Thoracic aorta (tissue), 2 donors: ENCODE data around the gene SSBP4. TPM values are rescaled to one million over a fixed set of nuclear protein-coding genes. Genes with fewer than 3 reads are reported as not detected.
A peak's percentile ranks its signal among the peaks of the same experiment; 100 is the strongest.

Experiments used
- ATAC-seq: fragments of 150-250 bp; one replicate; pipeline ENCODE4 v1.8.0; 2017; ENCODE audit warnings: low read depth; ENCODE audit not compliant: insufficient number of reproducible peaks, low FRiP score
- DNase-seq: peaks from one replicate; pipeline ENCODE4 v3.0.0-alpha.2; 2020; ENCODE audit warnings: low spot score
- H3K27ac ChIP-seq, 2 donors: fragments of 200-600 bp; sonication (generic); 1 replicate in 1 of 2; 2 replicates in 1 of 2; pipeline ENCODE4 v1.5.1; 2016; ENCODE audit warnings: mild to moderate bottlenecking in 2 of 2, moderate library complexity in 2 of 2
- H3K27me3 ChIP-seq: fragments of 200-600 bp; sonication (generic); replicated peaks from 2 replicates; pipeline ENCODE4 v1.6.0; 2016; ENCODE audit warnings: mild to moderate bottlenecking; ENCODE audit not compliant: insufficient read depth
- H3K36me3 ChIP-seq: fragments of 200-600 bp; sonication (generic); one replicate; pipeline ENCODE4 v1.5.1; 2016
- H3K4me1 ChIP-seq, 2 donors: fragments of 200-600 bp; sonication (generic); 1 replicate in 1 of 2; 2 replicates in 1 of 2; pipeline versions ENCODE4 v1.5.1 to v1.6.0; 2016; ENCODE audit warnings: low read depth in 2 of 2, mild to moderate bottlenecking in 1 of 2; ENCODE audit not compliant: control insufficient read depth in 1 of 2
- H3K4me3 ChIP-seq: fragments of 200-600 bp; sonication (generic); 2 replicates; pipeline ENCODE4 v1.5.1; 2016; ENCODE audit warnings: mild to moderate bottlenecking
- H3K9me3 ChIP-seq: fragments of 200-600 bp; sonication (generic); 2 replicates; pipeline ENCODE4 v1.5.1; 2016
- CTCF ChIP-seq: fragments of 200-600 bp; sonication (generic); IDR thresholded peaks from one replicate; pipeline ENCODE4 v1.5.1; 2019; ENCODE audit warnings: antibody characterized with exemption
- total RNA-seq, 2 donors: library from RNA; depleted of rRNA; stranded (reverse); fragments of >200 nt; gene quantifications; one replicate each; pipeline versions ENCODE4 v1.1.0 to v1.2.3, GENCODE V29; 2016

SSBP4 gene
- total RNA-seq, 2 donors from 2014 or later: 87.7 to 94.9 TPM

GRCh38 chr19:18435842-18436670 is 16.9 kb downstream of the SSBP4 start:
- H3K27me3 ChIP-seq: no peaks in the 10 kb centered on the region
- no peak for ATAC-seq
- H3K27ac ChIP-seq: no peak overlapping the region
- peak overlapping the region; percentile 81 for H3K4me3 ChIP-seq
- DNase-seq: no peak
- H3K36me3 ChIP-seq: no peaks in the 10 kb centered on the region
- H3K9me3 ChIP-seq: no peaks in the 10 kb centered on the region
- no peak for TF ChIP-seq CTCF
- peaks cover 14 to 56% of the 10 kb centered on the region in 2 donors for H3K4me1 ChIP-seq

GRCh38 chr19:18436671-18437490 is 17.7 kb downstream of the SSBP4 start:
- peak; percentile 41 for ATAC-seq
- no peak for DNase-seq
- TF ChIP-seq CTCF: no peak
- H3K36me3 ChIP-seq: no peaks in the 10 kb centered on the region
- no peak overlapping the region for H3K27ac ChIP-seq
- peak overlapping the region; percentile 81 for H3K4me3 ChIP-seq
- H3K9me3 ChIP-seq: no peaks in the 10 kb centered on the region
- no peaks in the 10 kb centered on the region for H3K27me3 ChIP-seq
- peaks cover 14 to 61% of the 10 kb centered on the region in 2 donors for H3K4me1 ChIP-seq

- H3K36me3 ChIP-seq: no peaks in the 10 kb centered on the region
- H3K27me3 ChIP-seq: no peaks in the 10 kb centered on the region
- DNase-seq (no peak), ATAC-seq (peak; percentile 9)
- H3K4me1 ChIP-seq: peaks cover 14 to 60% of the 10 kb centered on the region in 2 donors
- H3K9me3 ChIP-seq: no peaks in the 10 kb centered on the region
- H3K27ac ChIP-seq: peak within 1 kb of the TSS; percentile 77 to 82
- peak within 1 kb of the TSS; percentile 81 for H3K4me3 ChIP-seq
- TF ChIP-seq CTCF: no peak
Observed at GRCh38 chr19:18437491-18438330, 18.5 kb downstream of the SSBP4 start, which contains the start of gene ISYNA1. Gene ISYNA1 (minus strand): TSS chr19:18438133. CDS start chr19:18437979, 154 bp downstream.

GRCh38 chr19:18438331-18439024 is 19.3 kb downstream of the SSBP4 start:
- H3K27me3 ChIP-seq: no peaks in the 10 kb centered on the region
- peaks cover 14 to 54% of the 10 kb centered on the region in 2 donors for H3K4me1 ChIP-seq
- no peak for TF ChIP-seq CTCF
- H3K36me3 ChIP-seq: peaks cover 2% of the 10 kb centered on the region
- DNase-seq: no peak
- H3K9me3 ChIP-seq: no peaks in the 10 kb centered on the region
- peak overlapping the region; percentile 77 to 82 for H3K27ac ChIP-seq
- no peak for ATAC-seq
- peak overlapping the region; percentile 81 for H3K4me3 ChIP-seq
